OCI-LY1 (cell line): ENCODE measurements around the gene TOP1.

Experiments
- H2AFZ ChIP-seq: fragments of 200-600 bp; sonication (generic), shearing (Covaris generic); 2 replicates; pipeline ENCODE4 v1.6.0; 2014; ENCODE audit warnings: antibody characterized with exemption, mild to moderate bottlenecking, low read length
- H3F3A ChIP-seq: fragments of 200-600 bp; sonication (generic), shearing (Covaris generic); 2 replicates; pipeline ENCODE4 v1.6.0; 2014; ENCODE audit warnings: mild to moderate bottlenecking, antibody characterized with exemption, low read length, moderate library complexity; ENCODE audit not compliant: insufficient read depth
- H3K27ac ChIP-seq: fragments of 200-600 bp; sonication (generic); 2 replicates; pipeline ENCODE4 v1.5.1; 2014; ENCODE audit warnings: low read length, mixed run types, mild to moderate bottlenecking, low read depth; ENCODE audit not compliant: poor library complexity, severe bottlenecking
- H3K27me3 ChIP-seq: fragments of 200-600 bp; sonication (generic); 2 replicates; pipeline ENCODE4 v1.6.0; 2014; ENCODE audit warnings: antibody characterized with exemption, mild to moderate bottlenecking, low read length, moderate library complexity; ENCODE audit not compliant: insufficient read depth
- H3K36me3 ChIP-seq: fragments of 200-600 bp; sonication (generic); 2 replicates; pipeline ENCODE4 v1.6.1; 2014; ENCODE audit warnings: mild to moderate bottlenecking, antibody characterized with exemption, low read length, moderate library complexity, mixed read lengths; ENCODE audit not compliant: insufficient read depth
- H3K4me1 ChIP-seq: fragments of 200-600 bp; sonication (generic); 2 replicates; pipeline ENCODE4 v1.5.1; 2014; ENCODE audit warnings: mild to moderate bottlenecking, low read length, moderate library complexity; ENCODE audit not compliant: insufficient read depth, severe bottlenecking
- H3K4me2 ChIP-seq: fragments of 200-600 bp; sonication (generic), shearing (Covaris generic); 2 replicates; pipeline ENCODE4 v1.6.1; 2014; ENCODE audit warnings: low read length
- H3K4me3 ChIP-seq: fragments of 200-600 bp; sonication (generic); 2 replicates; pipeline ENCODE4 v1.5.1; 2014; ENCODE audit warnings: low read length, low read depth, mild to moderate bottlenecking, mixed read lengths; ENCODE audit not compliant: poor library complexity, severe bottlenecking
- H3K79me2 ChIP-seq: fragments of 200-600 bp; shearing (Covaris generic); 2 replicates; pipeline ENCODE4 v1.6.1; 2016; ENCODE audit warnings: mixed run types, low read length, mixed read lengths; ENCODE audit not compliant: insufficient read depth
- H3K9ac ChIP-seq: fragments of 200-600 bp; sonication (generic), shearing (Covaris generic); 2 replicates; pipeline ENCODE4 v1.6.1; 2014; ENCODE audit warnings: mild to moderate bottlenecking, low read length, mixed read lengths
- H3K9me2 ChIP-seq: fragments of 200-600 bp; sonication (generic), shearing (Covaris generic); 2 replicates; pipeline ENCODE4 v1.6.1; 2014; ENCODE audit warnings: low read depth, mild to moderate bottlenecking, low read length, mixed read lengths
- H3K9me3 ChIP-seq: fragments of 200-600 bp; shearing (Covaris generic); 2 replicates; pipeline ENCODE4 v1.6.1; 2014; ENCODE audit warnings: low read length, mixed read lengths
- H4K20me1 ChIP-seq: fragments of 200-600 bp; sonication (generic), shearing (Covaris generic); 2 replicates; pipeline ENCODE4 v1.6.0; 2016; ENCODE audit warnings: mild to moderate bottlenecking, low read length; ENCODE audit not compliant: insufficient read depth
- CTCF ChIP-seq: fragments of 200-600 bp; sonication (generic), shearing (Covaris generic); IDR thresholded peaks from 2 replicates; pipeline ENCODE4 v1.5.1; 2017; ENCODE audit warnings: mild to moderate bottlenecking, antibody characterized with exemption, low read length, moderate library complexity, mixed read lengths
- EZH2 ChIP-seq: fragments of 200-600 bp; sonication (generic), shearing (Covaris generic); IDR thresholded peaks from 2 replicates; pipeline ENCODE4 v1.8.0; 2017; ENCODE audit warnings: borderline replicate concordance, mixed run types, mild to moderate bottlenecking, antibody characterized with exemption, low read length, moderate library complexity, mixed read lengths

The TOP1 gene

GRCh38 chr20:41091927-41092326 lies 63.3 kb downstream of the TOP1 start:
- no peak overlapping the region for H3K27ac ChIP-seq
- no peak overlapping the region for H2AFZ ChIP-seq
- H3K27me3 ChIP-seq: no peaks in the 10 kb centered on the region
- H4K20me1 ChIP-seq: peaks cover 2% of the 10 kb centered on the region; the same call in 1 of the 2 replicates
- H3F3A ChIP-seq: peaks cover 10% of the 10 kb centered on the region; the same call in 1 of the 2 replicates
- H3K4me1 ChIP-seq: no peaks in the 10 kb centered on the region
- no peak overlapping the region for H3K9ac ChIP-seq
- no peaks in the 10 kb centered on the region for H3K79me2 ChIP-seq
- no peaks in the 10 kb centered on the region for H3K9me2 ChIP-seq
- no peak overlapping the region for H3K4me3 ChIP-seq
- TF ChIP-seq EZH2 (no peak), CTCF (no peak)
- no peak overlapping the region for H3K4me2 ChIP-seq
- H3K36me3 ChIP-seq: peaks cover 92% of the 10 kb centered on the region
- H3K9me3 ChIP-seq: no peaks in the 10 kb centered on the region

DNA sequence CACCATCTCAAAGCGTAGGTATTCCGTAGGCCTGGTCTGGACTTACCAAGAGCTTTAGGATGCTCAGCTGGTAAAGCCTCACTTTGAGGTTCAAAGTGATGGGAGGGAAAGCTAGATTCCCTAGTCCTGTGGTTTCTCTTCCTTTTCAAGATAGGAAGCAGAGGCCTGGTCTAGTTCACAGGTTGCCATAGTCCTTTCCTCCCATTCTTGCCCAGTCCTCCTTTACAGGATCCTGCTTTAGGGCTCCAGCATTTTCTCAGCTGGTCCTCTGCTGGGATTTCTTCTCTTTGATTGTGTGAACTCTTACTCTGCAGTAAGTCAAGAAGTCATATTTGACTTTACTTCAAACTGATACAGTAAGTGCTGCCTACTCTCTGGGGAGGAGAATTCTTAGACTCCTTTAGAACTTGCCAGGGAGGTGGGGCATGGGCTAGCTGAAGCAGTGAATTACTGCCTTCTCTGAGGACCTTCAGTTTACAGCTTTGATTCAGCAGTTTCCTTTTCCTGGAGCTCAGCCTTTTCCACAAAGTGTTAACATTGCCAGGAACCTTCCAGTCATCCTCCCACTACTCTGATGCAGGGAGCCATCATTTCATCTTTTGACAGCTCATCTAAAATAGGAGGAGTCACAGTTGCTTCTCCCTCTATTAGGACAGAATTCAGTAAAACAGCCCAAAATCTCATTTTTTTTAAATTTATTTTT lies 65.9 kb downstream of the TOP1 start:
- H3K9ac ChIP-seq: no peak overlapping the region
- TF ChIP-seq CTCF (no peak), EZH2 (no peak)
- no peaks in the 10 kb centered on the region for H3K9me3 ChIP-seq
- H3K79me2 ChIP-seq: no peaks in the 10 kb centered on the region
- H3K27me3 ChIP-seq: no peaks in the 10 kb centered on the region
- no peaks in the 10 kb centered on the region for H3K9me2 ChIP-seq
- no peaks in the 10 kb centered on the region for H3K4me1 ChIP-seq
- H3F3A ChIP-seq: peaks cover 10% of the 10 kb centered on the region; the same call in 1 of the 2 replicates
- no peak overlapping the region for H3K4me2 ChIP-seq
- H3K27ac ChIP-seq: peak overlapping the region; percentile 4
- H4K20me1 ChIP-seq: peaks cover 2% of the 10 kb centered on the region; the same call in 1 of the 2 replicates
- H3K4me3 ChIP-seq: no peak overlapping the region
- peaks cover 93% of the 10 kb centered on the region for H3K36me3 ChIP-seq
- H2AFZ ChIP-seq: no peak overlapping the region

GRCh38 chr20:41095110-41095969 lies 66.7 kb downstream of the TOP1 start:
- H3K9me3 ChIP-seq: no peaks in the 10 kb centered on the region
- no peak overlapping the region for H3K27ac ChIP-seq
- TF ChIP-seq EZH2 (no peak), CTCF (peak; percentile 89)
- H3K36me3 ChIP-seq: peaks cover 93% of the 10 kb centered on the region
- H2AFZ ChIP-seq: no peak overlapping the region
- no peaks in the 10 kb centered on the region for H3K79me2 ChIP-seq
- H3K4me2 ChIP-seq: no peak overlapping the region
- no peaks in the 10 kb centered on the region for H3K9me2 ChIP-seq
- no peaks in the 10 kb centered on the region for H3K4me1 ChIP-seq
- no peak overlapping the region for H3K9ac ChIP-seq
- H3F3A ChIP-seq: peaks cover 13% of the 10 kb centered on the region
- no peaks in the 10 kb centered on the region for H3K27me3 ChIP-seq
- peaks cover 2% of the 10 kb centered on the region; the same call in 1 of the 2 replicates for H4K20me1 ChIP-seq
- H3K4me3 ChIP-seq: no peak overlapping the region
